ENCODE data around the gene EEF1G. TPM values are rescaled to one million over a fixed set of nuclear protein-coding genes. Genes with fewer than 3 reads are reported as not detected.
A peak's percentile ranks its signal among the peaks of the same experiment; 100 is the strongest.

EEF1G gene
- polyA plus RNA-seq, 4 donors, result 1,124 to 2,500 (median 2,087) TPM

DNA sequence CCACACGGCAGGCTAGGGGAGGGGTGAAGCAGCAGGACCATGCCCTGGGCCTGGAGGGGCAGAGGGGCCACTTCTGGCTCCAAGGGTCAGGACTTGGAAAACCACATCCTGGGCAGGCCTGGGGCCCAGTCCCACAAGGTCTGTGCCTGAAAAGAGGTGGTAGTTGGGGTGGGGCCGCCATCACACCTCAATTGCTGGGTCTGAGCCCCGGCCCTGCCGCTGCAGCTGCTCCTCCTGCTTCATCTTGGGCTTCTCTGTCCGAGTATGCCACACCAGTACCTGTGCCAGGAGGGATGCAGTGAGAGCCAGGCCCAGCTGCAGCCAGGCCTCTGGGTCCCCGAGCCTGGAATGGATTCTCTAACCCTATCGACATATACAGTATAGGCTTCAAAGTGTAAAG, 41.8 kb upstream of the EEF1G start:
- Histone ChIP-seq H3K27me3 (ENCODE audit: control insufficient read depth in 3 of 3, insufficient read depth in 3 of 3, low read length in 3 of 3) (no peaks in the 10 kb centered on the region), H3K4me1 (ENCODE audit: control insufficient read depth in 3 of 3, insufficient read depth in 2 of 3, low read depth in 1 of 3, low read length in 2 of 3) (peaks cover 0 to 36% (median 8%) of the 10 kb centered on the region in 3 donors), H3K4me3 (ENCODE audit: low read depth in 1 of 3, low read length in 3 of 3) (no peak overlapping the region), H3K9me3 (ENCODE audit: control insufficient read depth in 2 of 2, insufficient read depth in 1 of 2, low read depth in 1 of 2, low read length in 1 of 2) (no peaks in the 10 kb centered on the region), H3K27ac (ENCODE audit: low read depth in 1 of 3, low read length in 2 of 3) (no peak overlapping the region), H3K36me3 (ENCODE audit: control insufficient read depth in 3 of 3, insufficient read depth in 2 of 3, low read depth in 1 of 3, low read length in 3 of 3) (peaks cover 0 to 46% (median 4%) of the 10 kb centered on the region in 3 donors)
- FAIRE-seq (no peak), DNase-seq (no peak)
- 88 to 93% (median 90%) methylated on average over 7 of the region's 7 CpGs for WGBS, 3 donors

DNA sequence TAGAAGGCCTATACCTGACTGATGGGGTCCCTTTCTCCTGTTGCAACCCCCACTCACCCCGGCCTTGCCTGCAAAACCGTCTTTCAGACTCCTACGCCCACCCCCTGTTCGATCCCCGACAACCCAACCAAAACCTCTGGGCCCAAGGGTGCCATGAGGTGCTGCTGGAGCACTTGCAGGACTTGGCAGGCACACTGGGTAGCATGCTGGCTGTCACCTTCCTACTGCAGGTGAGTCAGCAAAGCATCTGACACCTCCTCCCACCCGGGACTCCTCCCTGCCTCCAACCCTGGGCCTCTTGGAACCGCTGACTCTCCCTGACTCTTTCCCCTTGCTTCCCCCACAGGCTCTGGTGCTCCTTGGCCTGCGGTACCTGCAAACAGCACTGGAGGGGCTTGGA, 40.6 kb upstream of the EEF1G start:
- peak overlapping the region in 1 of 3 donors; percentile 79 for H3K27ac ChIP-seq (ENCODE audit: low read depth in 1 of 3, low read length in 2 of 3)
- FAIRE-seq (no peak), DNase-seq (peak; percentile 50 to 75)
- H3K4me3 ChIP-seq (ENCODE audit: low read depth in 1 of 3, low read length in 3 of 3), result no peak overlapping the region
- peaks cover 0 to 35% (median 8%) of the 10 kb centered on the region in 3 donors for H3K4me1 ChIP-seq (ENCODE audit: control insufficient read depth in 3 of 3, insufficient read depth in 2 of 3, low read depth in 1 of 3, low read length in 2 of 3)
- H3K36me3 ChIP-seq (ENCODE audit: control insufficient read depth in 3 of 3, insufficient read depth in 2 of 3, low read depth in 1 of 3, low read length in 3 of 3), result peaks cover 0 to 53% (median 4%) of the 10 kb centered on the region in 3 donors
- no peaks in the 10 kb centered on the region for H3K27me3 ChIP-seq (ENCODE audit: control insufficient read depth in 3 of 3, insufficient read depth in 3 of 3, low read length in 3 of 3)
- WGBS, 3 donors, result 39 to 64% (median 49%) methylated on average over 8 of the region's 8 CpGs
- no peaks in the 10 kb centered on the region for H3K9me3 ChIP-seq (ENCODE audit: control insufficient read depth in 2 of 2, insufficient read depth in 1 of 2, low read depth in 1 of 2, low read length in 1 of 2)

DNA sequence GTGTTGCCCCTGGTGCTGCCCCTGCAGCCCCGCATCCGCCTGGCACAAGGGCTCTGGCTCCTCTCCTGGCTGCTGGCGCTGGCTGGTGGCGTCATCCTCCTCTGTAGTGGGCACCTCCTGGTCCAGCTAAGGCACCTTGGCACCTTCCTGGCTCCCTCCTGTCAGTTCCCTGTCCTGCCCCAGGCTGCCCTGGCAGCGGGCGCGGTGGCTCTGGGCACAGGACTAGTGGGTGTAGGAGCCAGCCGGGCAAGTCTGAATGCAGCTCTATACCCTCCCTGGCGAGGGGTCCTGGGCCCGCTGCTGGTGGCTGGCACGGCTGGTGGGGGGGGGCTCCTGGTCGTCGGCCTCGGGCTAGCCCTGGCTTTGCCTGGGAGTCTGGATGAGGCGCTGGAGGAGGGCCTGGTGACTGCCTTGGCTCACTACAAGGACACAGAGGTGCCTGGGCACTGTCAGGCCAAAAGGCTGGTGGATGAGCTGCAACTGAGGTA, 39.6 kb upstream of the EEF1G start:
- no peak for FAIRE-seq

DNA sequence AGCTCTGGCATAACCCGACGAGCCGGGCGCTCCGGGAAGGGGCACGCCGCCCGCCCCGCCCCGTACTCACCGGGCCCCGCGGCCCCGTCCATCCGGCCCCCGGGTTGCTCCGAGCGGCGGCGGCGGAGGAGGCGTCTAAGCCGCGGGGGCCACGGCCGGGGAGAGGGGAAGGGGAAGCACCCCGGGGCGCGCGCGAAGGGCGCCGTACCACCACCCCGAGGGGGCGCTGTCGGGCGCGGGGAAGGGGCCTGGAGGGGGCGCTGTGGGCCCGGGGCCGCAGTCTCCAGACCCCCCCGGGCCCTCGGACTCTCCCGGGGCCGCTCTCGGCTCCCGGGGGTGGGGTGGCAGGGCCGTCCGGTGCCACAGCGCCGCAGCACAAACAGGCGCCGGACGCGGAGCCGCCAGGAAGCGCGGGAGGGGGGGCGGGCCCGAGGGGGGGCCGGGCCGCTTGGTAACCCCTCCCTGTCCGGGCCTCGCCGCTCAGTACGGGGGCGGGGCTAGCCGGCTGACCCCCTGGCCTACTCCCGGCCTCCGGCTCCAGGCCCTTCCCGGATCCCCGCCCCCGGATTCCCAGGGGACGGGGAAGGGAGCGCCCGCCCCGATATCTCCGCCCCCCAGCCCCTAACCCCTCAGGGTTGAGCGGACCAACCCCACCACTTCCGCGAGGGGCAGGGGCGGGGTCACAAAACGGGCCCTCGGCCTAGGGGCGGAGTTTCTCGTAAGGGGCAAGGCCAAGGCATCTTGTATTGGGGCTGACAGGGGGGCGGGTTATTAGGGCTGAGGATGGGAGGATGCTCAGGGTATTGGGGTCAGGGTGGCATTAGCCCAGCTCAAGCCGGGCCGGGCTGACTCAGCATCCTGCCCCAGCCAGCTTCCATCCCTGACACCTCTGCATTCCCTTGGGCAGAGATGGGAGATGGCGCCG, 38.9 kb upstream of the EEF1G start, which contains the start of the genes EML3 and ROM1:
Gene EML3, minus strand, starts transcription at position 410 of the 925 bp plus-strand sequence. Its CDS starts 318 bp downstream, at position 92.
Gene ROM1, plus strand, starts transcription at position 892 of the 925 bp plus-strand sequence. Its CDS starts 25 bp downstream, at position 917.
- H3K27me3 ChIP-seq (ENCODE audit: control insufficient read depth in 3 of 3, insufficient read depth in 3 of 3, low read length in 3 of 3), result no peaks in the 10 kb centered on the region
- peak; percentile 80 to 83 for DNase-seq
- peaks cover 0 to 63% (median 6%) of the 10 kb centered on the region in 3 donors for H3K36me3 ChIP-seq (ENCODE audit: control insufficient read depth in 3 of 3, insufficient read depth in 2 of 3, low read depth in 1 of 3, low read length in 3 of 3)
- H3K27ac ChIP-seq (ENCODE audit: low read depth in 1 of 3, low read length in 2 of 3), result peak within 1 kb of the TSS; percentile 74 to 79 (median 74)
- no peak for FAIRE-seq
- 2 to 4% (median 3%) methylated on average over 23 to 91 of the region's 91 CpGs for WGBS, 3 donors
- H3K4me3 ChIP-seq (ENCODE audit: low read depth in 1 of 3, low read length in 3 of 3), result peak within 1 kb of the TSS; percentile 61 to 78 (median 62)
- H3K4me1 ChIP-seq (ENCODE audit: control insufficient read depth in 3 of 3, insufficient read depth in 2 of 3, low read depth in 1 of 3, low read length in 2 of 3), result peaks cover 0 to 35% (median 8%) of the 10 kb centered on the region in 3 donors
- no peaks in the 10 kb centered on the region for H3K9me3 ChIP-seq (ENCODE audit: control insufficient read depth in 2 of 2, insufficient read depth in 1 of 2, low read depth in 1 of 2, low read length in 1 of 2)

More for the DNA sequence above, 39.6 kb upstream of the EEF1G start:
- no peak for DNase-seq
- H3K27ac ChIP-seq (ENCODE audit: low read depth in 1 of 3, low read length in 2 of 3), result peak overlapping the region; percentile 74 to 79 (median 74)
- H3K9me3 ChIP-seq (ENCODE audit: control insufficient read depth in 2 of 2, insufficient read depth in 1 of 2, low read depth in 1 of 2, low read length in 1 of 2), result no peaks in the 10 kb centered on the region
- WGBS, 3 donors, result 23 to 63% (median 49%) methylated on average over 13 to 15 of the region's 15 CpGs
- H3K4me3 ChIP-seq (ENCODE audit: low read depth in 1 of 3, low read length in 3 of 3), result peak overlapping the region in 1 of 3 donors; percentile 61
- H3K36me3 ChIP-seq (ENCODE audit: control insufficient read depth in 3 of 3, insufficient read depth in 2 of 3, low read depth in 1 of 3, low read length in 3 of 3), result peaks cover 0 to 58% (median 5%) of the 10 kb centered on the region in 3 donors
- peaks cover 0 to 35% (median 8%) of the 10 kb centered on the region in 3 donors for H3K4me1 ChIP-seq (ENCODE audit: control insufficient read depth in 3 of 3, insufficient read depth in 2 of 3, low read depth in 1 of 3, low read length in 2 of 3)
- no peaks in the 10 kb centered on the region for H3K27me3 ChIP-seq (ENCODE audit: control insufficient read depth in 3 of 3, insufficient read depth in 3 of 3, low read length in 3 of 3)

DNA sequence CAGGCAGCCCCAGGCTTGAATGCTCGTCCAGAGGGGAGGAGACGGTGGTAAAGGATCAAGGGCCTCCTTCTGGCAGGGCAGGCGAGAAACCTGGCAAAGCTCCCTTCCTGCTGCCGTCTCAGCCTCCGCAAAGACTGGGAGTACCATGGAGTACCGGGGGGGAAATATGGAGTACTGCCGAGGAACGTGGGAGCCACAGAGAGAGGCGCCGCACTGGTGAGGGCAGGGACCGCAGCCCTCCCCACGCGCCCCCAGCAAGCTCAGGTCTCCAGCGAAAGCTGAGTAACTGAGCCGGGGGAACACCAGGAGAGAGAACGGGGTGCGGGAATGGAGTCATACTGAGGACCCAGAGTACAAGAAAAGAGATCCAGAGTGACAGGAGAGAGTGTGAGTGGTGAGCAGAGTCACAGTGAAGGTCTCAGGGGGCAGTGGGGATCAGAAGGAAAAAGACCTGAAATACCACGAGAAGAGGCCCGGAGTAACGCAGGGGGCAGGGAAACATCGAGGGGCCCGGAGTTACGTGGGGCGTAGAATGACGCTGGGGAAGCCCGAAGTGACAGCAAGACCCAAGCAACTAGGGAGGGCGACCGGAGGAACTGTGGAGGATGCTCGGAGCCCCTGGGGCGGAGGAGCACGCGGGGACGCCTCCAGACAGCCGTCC, 38.1 kb upstream of the EEF1G start:
- FAIRE-seq (no peak), DNase-seq (peak; percentile 39 to 66)
- Histone ChIP-seq H3K9me3 (ENCODE audit: control insufficient read depth in 2 of 2, insufficient read depth in 1 of 2, low read depth in 1 of 2, low read length in 1 of 2) (no peaks in the 10 kb centered on the region), H3K4me3 (ENCODE audit: low read depth in 1 of 3, low read length in 3 of 3) (peak overlapping the region; percentile 61 to 78 (median 62)), H3K27me3 (ENCODE audit: control insufficient read depth in 3 of 3, insufficient read depth in 3 of 3, low read length in 3 of 3) (no peaks in the 10 kb centered on the region), H3K27ac (ENCODE audit: low read depth in 1 of 3, low read length in 2 of 3) (peak overlapping the region; percentile 47 to 74 (median 74)), H3K4me1 (ENCODE audit: control insufficient read depth in 3 of 3, insufficient read depth in 2 of 3, low read depth in 1 of 3, low read length in 2 of 3) (peaks cover 0 to 35% (median 8%) of the 10 kb centered on the region in 3 donors), H3K36me3 (ENCODE audit: control insufficient read depth in 3 of 3, insufficient read depth in 2 of 3, low read depth in 1 of 3, low read length in 3 of 3) (peaks cover 0 to 62% (median 5%) of the 10 kb centered on the region in 3 donors)
- WGBS, 3 donors, result 0 to 1% (median 0%) methylated on average over 33 to 34 of the region's 34 CpGs

DNA sequence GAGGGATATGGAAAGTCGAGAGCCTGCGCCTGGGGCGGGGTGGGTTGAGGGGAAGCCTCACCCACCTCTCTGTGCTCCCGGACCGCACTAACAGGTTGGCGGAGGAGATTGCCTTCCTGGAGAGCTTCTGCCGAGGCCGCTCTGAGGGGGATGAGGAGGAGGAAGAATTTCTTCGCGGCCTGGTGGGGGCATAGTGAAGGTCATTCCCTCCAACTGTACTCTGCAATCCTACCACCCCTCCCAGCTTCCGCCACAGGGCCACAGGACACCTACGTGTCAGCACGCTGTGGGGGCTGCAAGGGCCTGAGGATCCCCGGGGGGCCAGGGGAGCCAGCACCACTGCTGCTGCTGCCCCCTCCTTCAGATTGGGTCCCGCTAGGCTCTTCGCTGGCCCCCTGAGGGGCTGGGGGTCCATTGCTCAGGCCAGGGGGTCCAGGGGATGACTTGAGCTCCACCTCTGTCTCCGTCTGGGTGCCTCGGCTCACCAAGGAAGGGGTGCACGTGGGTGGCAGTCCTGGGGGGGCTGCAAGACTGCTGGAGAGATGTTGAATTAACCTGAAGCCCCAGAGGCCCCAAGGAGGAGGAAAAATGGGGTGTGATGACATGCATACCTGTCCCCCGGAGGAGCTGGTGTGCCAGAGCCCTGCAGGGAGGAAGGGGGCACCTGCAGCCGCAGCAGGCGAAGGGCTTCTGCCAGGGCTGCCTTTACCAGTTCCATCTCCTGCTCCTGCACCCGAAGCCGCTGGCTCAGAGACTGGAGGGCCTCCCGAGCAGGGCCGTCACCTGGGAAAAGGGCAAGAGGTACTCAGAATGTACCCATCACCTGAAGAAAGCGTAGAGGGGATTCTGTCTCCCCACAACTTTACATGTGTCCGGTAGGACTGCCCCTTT, 37.4 kb upstream of the EEF1G start:
- Histone ChIP-seq H3K27ac (ENCODE audit: low read depth in 1 of 3, low read length in 2 of 3) (peak overlapping the region in 2 of 3 donors; percentile 74), H3K4me1 (ENCODE audit: control insufficient read depth in 3 of 3, insufficient read depth in 2 of 3, low read depth in 1 of 3, low read length in 2 of 3) (peaks cover 0 to 35% (median 8%) of the 10 kb centered on the region in 3 donors), H3K36me3 (ENCODE audit: control insufficient read depth in 3 of 3, insufficient read depth in 2 of 3, low read depth in 1 of 3, low read length in 3 of 3) (peaks cover 0 to 59% (median 5%) of the 10 kb centered on the region in 3 donors), H3K9me3 (ENCODE audit: control insufficient read depth in 2 of 2, insufficient read depth in 1 of 2, low read depth in 1 of 2, low read length in 1 of 2) (no peaks in the 10 kb centered on the region), H3K27me3 (ENCODE audit: control insufficient read depth in 3 of 3, insufficient read depth in 3 of 3, low read length in 3 of 3) (no peaks in the 10 kb centered on the region), H3K4me3 (ENCODE audit: low read depth in 1 of 3, low read length in 3 of 3) (peak overlapping the region; percentile 61 to 78 (median 62))
- 70 to 72% (median 72%) methylated on average over 28 of the region's 28 CpGs for WGBS, 3 donors
- FAIRE-seq (no peak), DNase-seq (no peak)

DNA sequence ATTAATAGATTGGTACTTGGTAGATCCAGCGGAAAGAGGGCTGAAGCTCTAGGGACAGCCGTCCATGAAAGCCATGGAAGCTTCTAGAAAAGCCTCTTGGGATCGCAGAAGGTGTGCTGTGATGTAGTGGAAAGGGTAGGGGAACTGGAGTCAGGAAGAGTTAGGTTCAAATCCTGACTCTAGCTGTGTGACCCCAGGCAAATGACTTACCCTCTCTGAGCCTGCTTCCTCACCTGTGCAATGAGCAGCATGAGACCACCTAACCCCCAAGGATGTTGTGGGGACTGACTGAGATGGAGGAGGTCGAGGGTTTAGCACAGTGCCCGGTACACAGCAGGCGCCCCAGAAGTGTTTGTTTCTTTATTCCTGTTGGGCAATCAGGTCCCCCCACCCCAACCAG, 36.7 kb upstream of the EEF1G start:
- peaks cover 0 to 35% (median 8%) of the 10 kb centered on the region in 3 donors for H3K4me1 ChIP-seq (ENCODE audit: control insufficient read depth in 3 of 3, insufficient read depth in 2 of 3, low read depth in 1 of 3, low read length in 2 of 3)
- no peaks in the 10 kb centered on the region for H3K27me3 ChIP-seq (ENCODE audit: control insufficient read depth in 3 of 3, insufficient read depth in 3 of 3, low read length in 3 of 3)
- FAIRE-seq (no peak), DNase-seq (no peak)
- H3K4me3 ChIP-seq (ENCODE audit: low read depth in 1 of 3, low read length in 3 of 3), result no peak overlapping the region
- 89 to 92% (median 90%) methylated on average over 6 of the region's 6 CpGs for WGBS, 3 donors
- H3K9me3 ChIP-seq (ENCODE audit: control insufficient read depth in 2 of 2, insufficient read depth in 1 of 2, low read depth in 1 of 2, low read length in 1 of 2), result no peaks in the 10 kb centered on the region
- H3K36me3 ChIP-seq (ENCODE audit: control insufficient read depth in 3 of 3, insufficient read depth in 2 of 3, low read depth in 1 of 3, low read length in 3 of 3), result peaks cover 1 to 60% (median 5%) of the 10 kb centered on the region in 3 donors
- H3K27ac ChIP-seq (ENCODE audit: low read depth in 1 of 3, low read length in 2 of 3), result no peak overlapping the region

Data from small intestine (tissue), 7 donors.